Astrocyte of the cerebellum (primary cell): ENCODE measurements around the gene KIF23.

Source experiments
- DNase-seq: peaks from one replicate; pipeline ENCODE4 v3.0.0-alpha.2; 2011; ENCODE audit warnings: low read depth
- H3K4me3 ChIP-seq: 2 replicates; pipeline ENCODE4 v1.5.1; 2011; ENCODE audit warnings: mild to moderate bottlenecking, low read depth, low read length, moderate library complexity
- in situ Hi-C: cut with HindIII; loops from 2 replicates; pipeline ENCODE4 v1.10.0; 2017; ENCODE audit warnings: low sequenced_read_pairs
- TF ChIP-seq, protein P1 (sequence below): IDR thresholded peaks from 2 replicates; pipeline ENCODE4 v1.5.1; 2012; ENCODE audit warnings: low read length, low read depth, moderate library complexity, mild to moderate bottlenecking; ENCODE audit errors: missing control alignments

Gene KIF23

DNA sequence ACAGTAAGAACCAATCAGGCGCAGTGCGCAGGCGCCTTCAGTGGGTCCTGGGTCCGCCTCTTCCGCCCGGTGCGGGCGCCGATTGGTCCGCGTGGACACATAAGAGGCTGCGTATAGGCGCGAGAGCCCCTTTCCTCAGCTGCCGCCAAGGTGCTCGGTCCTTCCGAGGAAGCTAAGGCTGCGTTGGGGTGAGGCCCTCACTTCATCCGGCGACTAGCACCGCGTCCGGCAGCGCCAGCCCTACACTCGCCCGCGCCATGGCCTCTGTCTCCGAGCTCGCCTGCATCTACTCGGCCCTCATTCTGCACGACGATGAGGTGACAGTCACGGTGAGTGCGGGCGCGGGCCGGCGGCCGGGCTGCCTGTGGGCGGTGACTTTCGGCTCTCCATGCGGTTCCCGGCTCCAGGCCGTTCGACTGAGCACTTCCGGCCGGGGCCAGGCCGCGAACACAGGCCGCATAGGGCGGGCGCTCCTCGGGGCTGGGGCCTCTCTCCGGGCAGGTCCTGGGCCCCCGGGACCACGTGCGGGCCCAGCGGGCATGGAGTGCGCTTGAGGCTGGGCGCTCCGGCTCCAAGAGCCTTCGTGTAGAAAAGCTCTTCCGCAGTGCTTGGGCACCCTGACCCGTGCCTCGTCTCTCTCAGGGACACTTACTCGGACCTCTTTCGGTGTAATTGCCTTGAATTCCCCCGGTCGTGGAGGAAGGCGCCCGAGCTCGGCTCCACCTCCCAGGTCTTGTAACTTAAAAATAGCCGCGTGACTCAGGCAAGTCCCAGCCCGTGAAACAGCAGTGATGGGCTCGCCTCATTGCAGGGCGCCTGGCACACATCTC is 38.8 kb downstream of the KIF23 start, which contains the start of gene RPLP1:
TSS of gene RPLP1 (plus strand) at position 127 of the 830 bp plus-strand sequence. CDS start at position 258, 131 bp downstream.
- DNase-seq, result peak; percentile 88
- H3K4me3 ChIP-seq, result peak within 1 kb of the TSS; percentile 91
- in situ Hi-C loops, result no loop called here
- TF ChIP-seq, protein P1, sequence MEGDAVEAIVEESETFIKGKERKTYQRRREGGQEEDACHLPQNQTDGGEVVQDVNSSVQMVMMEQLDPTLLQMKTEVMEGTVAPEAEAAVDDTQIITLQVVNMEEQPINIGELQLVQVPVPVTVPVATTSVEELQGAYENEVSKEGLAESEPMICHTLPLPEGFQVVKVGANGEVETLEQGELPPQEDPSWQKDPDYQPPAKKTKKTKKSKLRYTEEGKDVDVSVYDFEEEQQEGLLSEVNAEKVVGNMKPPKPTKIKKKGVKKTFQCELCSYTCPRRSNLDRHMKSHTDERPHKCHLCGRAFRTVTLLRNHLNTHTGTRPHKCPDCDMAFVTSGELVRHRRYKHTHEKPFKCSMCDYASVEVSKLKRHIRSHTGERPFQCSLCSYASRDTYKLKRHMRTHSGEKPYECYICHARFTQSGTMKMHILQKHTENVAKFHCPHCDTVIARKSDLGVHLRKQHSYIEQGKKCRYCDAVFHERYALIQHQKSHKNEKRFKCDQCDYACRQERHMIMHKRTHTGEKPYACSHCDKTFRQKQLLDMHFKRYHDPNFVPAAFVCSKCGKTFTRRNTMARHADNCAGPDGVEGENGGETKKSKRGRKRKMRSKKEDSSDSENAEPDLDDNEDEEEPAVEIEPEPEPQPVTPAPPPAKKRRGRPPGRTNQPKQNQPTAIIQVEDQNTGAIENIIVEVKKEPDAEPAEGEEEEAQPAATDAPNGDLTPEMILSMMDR, result no peak

DNA sequence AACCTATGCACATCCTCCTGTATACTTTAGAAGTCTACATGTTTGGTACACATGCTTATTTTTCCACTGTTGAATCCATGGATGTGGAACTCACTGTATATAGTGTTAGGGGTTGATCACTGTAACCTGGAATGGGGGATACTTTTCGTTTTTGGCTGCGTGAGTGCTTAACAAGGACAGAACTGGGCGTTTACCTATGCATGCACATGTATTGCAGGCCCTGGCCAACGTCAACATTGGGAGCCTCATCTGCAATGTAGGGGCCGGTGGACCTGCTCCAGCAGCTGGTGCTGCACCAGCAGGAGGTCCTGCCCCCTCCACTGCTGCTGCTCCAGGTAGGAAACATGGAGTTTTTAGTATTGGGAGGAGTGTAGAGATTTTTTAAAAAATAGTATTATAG is 40.8 kb downstream of the KIF23 start:
- DNase-seq, result no peak
- H3K4me3 ChIP-seq, result peak overlapping the region; percentile 91
- in situ Hi-C loops, result no loop called here
- TF ChIP-seq, protein P1, result no peak

DNA sequence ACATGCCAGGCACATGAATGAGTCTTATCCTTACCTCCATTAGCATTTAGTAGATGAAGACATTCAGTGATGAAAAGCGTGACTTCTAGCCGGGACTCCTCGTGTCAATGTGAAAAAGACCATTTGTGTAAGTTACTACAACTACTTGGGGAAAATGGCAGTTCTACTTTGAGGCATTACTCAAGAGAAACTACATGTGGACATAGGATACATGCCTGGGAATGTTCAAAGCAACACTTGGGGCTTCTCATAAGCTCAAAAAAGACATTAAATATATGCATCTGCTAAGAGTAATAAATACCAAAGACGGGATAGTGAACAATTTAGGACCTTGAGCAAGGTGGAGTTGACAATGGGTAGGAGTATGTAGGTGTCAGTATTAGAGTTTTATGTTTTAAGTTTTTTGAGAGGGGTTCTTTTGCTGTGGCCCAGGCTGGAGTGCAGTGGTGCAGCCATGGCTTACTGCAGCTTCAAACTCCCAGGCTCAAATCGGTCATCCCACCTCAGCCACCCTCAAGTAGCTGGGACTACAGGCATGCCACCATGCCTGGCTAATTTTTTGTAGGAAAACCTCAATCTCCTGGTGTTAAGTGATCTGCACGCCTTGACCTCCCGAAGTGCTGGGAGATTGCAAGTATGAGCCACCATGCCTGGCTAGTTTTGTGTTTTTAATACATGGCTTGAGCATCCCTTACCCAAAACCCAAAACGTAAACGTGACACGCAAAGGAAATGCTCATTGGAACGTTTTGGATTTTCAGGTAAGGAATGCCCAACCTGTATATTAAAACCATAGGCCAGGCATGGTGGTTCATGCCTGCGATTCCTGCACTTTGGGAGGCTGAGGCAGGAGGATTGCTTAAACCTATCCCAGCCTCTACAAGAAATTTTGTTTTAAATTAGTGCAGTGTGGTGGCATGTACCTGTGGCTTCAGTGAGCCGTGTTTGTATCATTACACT is 42.3 kb downstream of the KIF23 start:
- TF ChIP-seq, protein P1, result no peak
- no peak overlapping the region for H3K4me3 ChIP-seq
- DNase-seq, result no peak
- in situ Hi-C loops, result no loop called here

- no peak overlapping the region for H3K4me3 ChIP-seq
- no peak for DNase-seq
- in situ Hi-C loops, result no loop called here
- TF ChIP-seq, protein P1, result no peak
Observed at GRCh38 chr15:69457304-69458280, 43.4 kb downstream of the KIF23 start.

GRCh38 chr15:69459066-69459465 is 44.9 kb downstream of the KIF23 start:
- in situ Hi-C loops, result no loop called here
- no peak for DNase-seq
- no peak overlapping the region for H3K4me3 ChIP-seq
- TF ChIP-seq, protein P1, result no peak
